Erythroblast (primary cell): ENCODE data around the gene PTPN13.

Source experiments
- GATA1 ChIP-seq: IDR thresholded peaks from 2 replicates; pipeline ENCODE4 v1.6.1; 2011; ENCODE audit warnings: low read depth, mild to moderate bottlenecking, control low read depth, low read length, moderate library complexity
- POLR2A ChIP-seq: IDR thresholded peaks from 2 replicates; pipeline ENCODE4 v1.6.1; 2011; ENCODE audit warnings: mild to moderate bottlenecking, low read length

DNA sequence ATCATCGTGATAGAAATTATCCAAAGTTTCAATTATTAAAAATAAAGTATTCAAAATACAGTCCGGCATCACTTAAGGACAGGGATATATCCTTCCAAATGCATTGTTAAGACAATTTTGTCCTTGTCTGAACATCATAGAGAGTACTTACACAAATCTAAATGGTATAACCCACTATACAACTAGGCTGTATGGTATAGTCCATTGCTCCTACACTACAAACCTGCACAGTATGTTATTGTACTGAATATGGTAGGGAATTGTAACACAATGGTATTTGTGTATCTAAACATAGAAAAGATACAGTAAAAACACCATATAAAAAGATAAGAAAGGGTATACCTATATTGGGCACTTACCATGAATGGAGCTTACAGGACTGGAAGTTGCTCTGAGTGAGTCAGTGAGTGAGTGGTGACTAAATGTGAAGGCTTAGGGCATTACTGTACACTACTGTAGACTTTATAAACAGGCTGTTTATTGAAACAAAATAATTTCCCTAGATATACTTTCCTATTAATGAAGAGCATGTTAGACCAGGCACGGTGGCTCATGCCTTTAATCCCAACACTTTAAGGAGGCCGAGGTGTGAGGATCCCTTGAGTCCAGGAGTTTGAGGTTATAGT, 44.8 kb upstream of the PTPN13 start:
- TF ChIP-seq POLR2A: no peak
- TF ChIP-seq GATA1: no peak
